Neural progenitor cell (in vitro differentiated cells): Measurements from ENCODE around the gene ZNF135.

Experiments used
- EZH2 ChIP-seq: fragments of 200-600 bp; sonication (generic); IDR thresholded peaks from 2 replicates; pipeline ENCODE4 v1.6.1; 2017; ENCODE audit warnings: antibody characterized with exemption, mild to moderate bottlenecking, moderate library complexity
- EZH2phosphoT487 ChIP-seq: fragments of 200-600 bp; sonication (generic); IDR thresholded peaks from 2 replicates; pipeline ENCODE4 v1.6.1; 2017; ENCODE audit warnings: antibody characterized with exemption
- TF ChIP-seq, protein P1 (sequence below): fragments of 200-600 bp; sonication (generic); IDR thresholded peaks from 2 replicates; pipeline ENCODE4 v1.5.1; 2017; ENCODE audit warnings: antibody characterized with exemption, mild to moderate bottlenecking

DNA sequence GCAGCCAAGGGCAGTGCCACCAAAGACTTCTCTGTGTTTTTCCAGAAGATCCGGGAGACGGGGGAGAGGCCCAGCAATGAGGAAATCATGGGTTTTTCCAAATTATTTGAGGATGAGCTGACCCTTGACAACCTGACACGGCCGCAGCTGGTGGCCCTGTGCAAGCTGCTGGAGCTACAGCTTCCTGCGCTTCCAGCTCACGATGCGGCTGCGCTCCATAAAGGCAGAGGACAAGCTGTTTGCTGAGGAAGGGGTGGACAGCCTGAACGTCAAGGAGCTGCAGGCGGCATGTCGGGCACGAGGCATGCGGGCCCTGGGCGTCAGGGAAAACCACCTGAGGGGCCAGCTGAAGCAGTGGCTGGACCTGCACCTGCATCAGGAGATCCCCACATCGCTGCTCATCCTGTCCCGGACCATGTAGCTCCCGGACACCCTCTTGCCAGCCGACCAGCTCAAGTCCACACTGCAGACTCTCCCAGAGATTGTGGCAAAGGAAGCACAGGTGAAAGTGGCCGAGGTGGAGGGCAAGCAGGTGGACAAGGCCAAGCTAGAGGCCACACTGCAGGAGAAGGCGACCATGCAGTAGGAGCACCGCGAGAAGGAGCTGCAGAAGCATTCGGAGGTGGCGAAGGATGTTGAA is 13.6 kb upstream of the ZNF135 start:
- TF ChIP-seq, protein P1, sequence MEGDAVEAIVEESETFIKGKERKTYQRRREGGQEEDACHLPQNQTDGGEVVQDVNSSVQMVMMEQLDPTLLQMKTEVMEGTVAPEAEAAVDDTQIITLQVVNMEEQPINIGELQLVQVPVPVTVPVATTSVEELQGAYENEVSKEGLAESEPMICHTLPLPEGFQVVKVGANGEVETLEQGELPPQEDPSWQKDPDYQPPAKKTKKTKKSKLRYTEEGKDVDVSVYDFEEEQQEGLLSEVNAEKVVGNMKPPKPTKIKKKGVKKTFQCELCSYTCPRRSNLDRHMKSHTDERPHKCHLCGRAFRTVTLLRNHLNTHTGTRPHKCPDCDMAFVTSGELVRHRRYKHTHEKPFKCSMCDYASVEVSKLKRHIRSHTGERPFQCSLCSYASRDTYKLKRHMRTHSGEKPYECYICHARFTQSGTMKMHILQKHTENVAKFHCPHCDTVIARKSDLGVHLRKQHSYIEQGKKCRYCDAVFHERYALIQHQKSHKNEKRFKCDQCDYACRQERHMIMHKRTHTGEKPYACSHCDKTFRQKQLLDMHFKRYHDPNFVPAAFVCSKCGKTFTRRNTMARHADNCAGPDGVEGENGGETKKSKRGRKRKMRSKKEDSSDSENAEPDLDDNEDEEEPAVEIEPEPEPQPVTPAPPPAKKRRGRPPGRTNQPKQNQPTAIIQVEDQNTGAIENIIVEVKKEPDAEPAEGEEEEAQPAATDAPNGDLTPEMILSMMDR = no peak
- TF ChIP-seq EZH2 = no peak
- TF ChIP-seq EZH2phosphoT487 = no peak
